HL-60 (cell line): Measurements from ENCODE around the gene SPSB4.

ENCODE experiments used
- CTCF ChIP-seq: IDR thresholded peaks from one replicate; pipeline ENCODE4 v1.5.1; 2011; ENCODE audit warnings: low read length, control low read depth, inconsistent platforms; ENCODE audit not compliant: insufficient read depth
- SPI1 ChIP-seq: IDR thresholded peaks from 2 replicates; pipeline ENCODE4 v1.6.1; 2012; ENCODE audit warnings: low read depth, mild to moderate bottlenecking, borderline replicate concordance

DNA sequence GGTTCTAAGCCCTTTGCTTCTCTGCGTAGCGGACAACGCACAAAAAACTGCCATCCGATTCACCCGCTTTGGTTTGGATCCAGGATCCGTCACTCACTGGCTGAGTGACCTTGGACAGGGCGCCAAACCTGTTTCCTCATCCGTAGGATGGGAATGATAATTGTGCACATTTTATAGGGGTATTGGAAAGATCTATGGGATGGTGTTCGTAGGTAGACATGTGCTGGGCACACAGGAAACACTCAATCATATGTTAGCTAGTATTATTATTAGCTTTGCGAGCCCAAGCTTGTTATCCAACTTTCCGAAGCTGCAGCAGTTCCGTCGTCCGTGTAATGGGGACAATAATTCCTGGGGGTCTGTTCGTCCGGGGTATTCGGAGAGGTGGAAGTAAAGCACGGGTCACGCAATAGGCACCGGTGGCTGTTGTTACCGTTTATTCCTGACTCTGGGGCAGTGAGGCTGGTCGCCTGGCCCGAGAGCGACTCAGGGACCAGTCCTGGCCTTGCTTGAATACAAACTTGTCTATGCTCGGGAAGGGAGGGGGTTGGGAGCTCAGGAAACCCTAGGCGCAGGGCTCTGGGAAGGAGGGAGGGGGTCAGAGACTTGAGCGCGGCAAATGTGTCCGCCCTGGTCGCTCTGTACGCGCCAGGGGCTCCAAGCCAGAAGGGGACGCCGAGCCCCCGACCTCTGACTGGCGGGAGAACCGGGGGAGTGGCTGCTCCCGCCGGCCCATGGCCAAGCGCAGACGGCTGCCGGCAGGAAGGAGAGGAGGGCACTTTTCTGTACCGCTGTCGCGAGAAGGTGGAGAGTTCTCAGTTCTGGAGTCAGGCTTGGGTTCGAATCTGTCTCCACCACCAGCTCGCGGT is 1.3 kb downstream of the SPSB4 start:
- TF ChIP-seq CTCF (no peak), SPI1 (no peak)
